Esophagus muscularis mucosa (tissue), 4 donors: ENCODE results near the gene ELANE.

Experiments
- EP300 ChIP-seq: sonication (generic); formaldehyde crosslinking; IDR thresholded peaks from one replicate; pipeline ENCODE4 v1.6.1; 2017; ENCODE audit warnings: antibody characterized with exemption
- POLR2A ChIP-seq: fragments of 450-650 bp; IDR thresholded peaks from one replicate; pipeline ENCODE4 v1.6.1; 2017; ENCODE audit warnings: antibody characterized with exemption, moderate library complexity, mild to moderate bottlenecking, low read depth
- POLR2AphosphoS5 ChIP-seq, 2 donors: sonication (generic); formaldehyde crosslinking; IDR thresholded peaks; one replicate each; pipeline ENCODE4 v1.6.1; 2017; ENCODE audit warnings: antibody characterized with exemption in 2 of 2
- TF ChIP-seq, protein P1 (sequence below), 3 experiments: fragments of 200-600 bp in 2 of 3; fragments of 450-650 bp in 1 of 3; sonication (generic) in 2 of 3; IDR thresholded peaks; one replicate each; pipeline ENCODE4 v1.5.1; 2017 to 2019; ENCODE audit warnings: antibody characterized with exemption in 3 of 3, mild to moderate bottlenecking in 2 of 3, moderate library complexity in 1 of 3

DNA sequence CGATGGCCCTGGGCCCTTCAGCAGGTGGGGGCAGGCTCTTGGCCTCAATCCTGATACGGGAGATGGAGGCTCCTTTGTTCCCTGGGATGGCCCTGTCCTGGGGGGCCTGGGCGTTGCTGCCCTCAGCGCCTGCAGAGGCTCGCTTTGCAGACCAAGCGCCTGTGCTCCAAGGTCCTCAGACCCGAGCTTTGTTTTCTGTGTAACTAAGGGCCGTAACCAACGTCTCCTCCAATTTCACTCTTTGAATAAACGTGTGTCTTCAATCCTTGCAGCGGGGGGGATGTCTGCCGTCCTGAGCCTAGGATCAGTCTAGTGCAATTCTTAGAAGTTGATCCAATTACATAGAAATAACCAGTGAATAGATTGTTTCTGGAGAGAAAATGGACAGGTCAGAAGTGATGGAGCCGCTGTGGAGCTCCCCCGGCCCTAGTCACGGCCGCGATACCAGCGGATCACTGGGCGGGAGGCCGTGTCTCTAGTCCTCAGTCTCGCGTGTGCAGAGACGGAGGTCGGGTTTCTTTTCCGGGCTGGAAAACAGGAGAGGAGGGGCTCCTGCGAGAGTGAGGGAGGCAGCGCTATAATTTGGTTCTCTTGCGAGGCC is 49.5 kb upstream of the ELANE start:
- TF ChIP-seq, protein P1, sequence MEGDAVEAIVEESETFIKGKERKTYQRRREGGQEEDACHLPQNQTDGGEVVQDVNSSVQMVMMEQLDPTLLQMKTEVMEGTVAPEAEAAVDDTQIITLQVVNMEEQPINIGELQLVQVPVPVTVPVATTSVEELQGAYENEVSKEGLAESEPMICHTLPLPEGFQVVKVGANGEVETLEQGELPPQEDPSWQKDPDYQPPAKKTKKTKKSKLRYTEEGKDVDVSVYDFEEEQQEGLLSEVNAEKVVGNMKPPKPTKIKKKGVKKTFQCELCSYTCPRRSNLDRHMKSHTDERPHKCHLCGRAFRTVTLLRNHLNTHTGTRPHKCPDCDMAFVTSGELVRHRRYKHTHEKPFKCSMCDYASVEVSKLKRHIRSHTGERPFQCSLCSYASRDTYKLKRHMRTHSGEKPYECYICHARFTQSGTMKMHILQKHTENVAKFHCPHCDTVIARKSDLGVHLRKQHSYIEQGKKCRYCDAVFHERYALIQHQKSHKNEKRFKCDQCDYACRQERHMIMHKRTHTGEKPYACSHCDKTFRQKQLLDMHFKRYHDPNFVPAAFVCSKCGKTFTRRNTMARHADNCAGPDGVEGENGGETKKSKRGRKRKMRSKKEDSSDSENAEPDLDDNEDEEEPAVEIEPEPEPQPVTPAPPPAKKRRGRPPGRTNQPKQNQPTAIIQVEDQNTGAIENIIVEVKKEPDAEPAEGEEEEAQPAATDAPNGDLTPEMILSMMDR (IDR thresholded peaks at IDR 0.05), result no peak
- TF ChIP-seq POLR2AphosphoS5 (IDR thresholded peaks at IDR 0.05) (no peak), EP300 (no peak), POLR2A (no peak)
